ENCODE results near the gene TMEM200A. TPM values are rescaled to one million over a fixed set of nuclear protein-coding genes. Genes with fewer than 3 reads are reported as not detected.

The TMEM200A gene
- total and polyA plus RNA-seq, 2 of the 8 experiments (the other 6 are each of a cell fraction or from before 2014, with no cell fraction given): 6.2 to 13.9 TPM

DNA sequence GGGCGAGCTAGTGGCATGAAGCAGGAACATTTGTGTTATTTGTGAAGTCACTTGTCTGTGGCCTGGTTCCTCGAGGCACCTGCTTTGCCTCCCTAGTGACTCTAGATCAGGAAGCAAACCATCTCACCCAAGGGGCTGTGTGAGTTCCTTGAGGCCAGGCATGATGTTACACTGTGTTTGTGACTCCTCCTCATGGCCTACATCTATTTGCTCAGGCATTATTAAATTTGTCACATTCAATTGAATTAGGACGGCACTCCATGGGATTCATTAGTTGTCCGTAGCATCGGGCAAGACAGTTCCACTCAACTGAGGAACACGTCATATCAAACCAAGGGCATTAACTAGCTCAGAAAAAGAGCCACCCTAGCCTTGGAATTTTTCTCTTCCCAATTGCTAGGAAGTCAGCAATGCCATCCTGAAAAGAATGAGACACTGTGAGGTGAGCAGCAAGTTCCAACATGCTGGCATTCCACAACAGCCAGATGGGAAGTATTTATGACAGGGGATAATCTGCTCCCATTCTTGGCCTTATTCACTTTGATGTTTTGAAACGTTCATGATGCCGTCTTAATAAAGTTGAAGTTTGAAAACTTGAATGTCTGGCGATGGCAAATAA, 17.2 kb downstream of the TMEM200A start:
- Histone ChIP-seq H3K23me2 (ENCODE audit: low read depth, low read length) (no peaks in the 10 kb centered on the region), H3K9ac (replicated peaks in 1 of 4; ENCODE audit: extremely low read depth in 1 of 4, low read depth in 3 of 4, low read length in 3 of 4) (no peak overlapping the region), H3K9me3 (ENCODE audit: insufficient read depth in 2 of 2, low read depth in 1 of 2, low read length in 1 of 2) (no peaks in the 10 kb centered on the region), H3K36me3 (ENCODE audit: control insufficient read depth in 2 of 4, insufficient read depth in 4 of 4, low read length in 3 of 4) (no peaks in the 10 kb centered on the region; a peak in 2 of 8 replicates), H3K27ac (ENCODE audit: low read depth, low read length) (no peak overlapping the region), H3K14ac (ENCODE audit: insufficient read length) (no peak overlapping the region), H2AFZ (ENCODE audit: low read length) (no peak overlapping the region), H4K91ac (replicated peaks; ENCODE audit: insufficient read length, low read length) (no peak overlapping the region), H2BK15ac (ENCODE audit: low read length) (no peak overlapping the region), H3K4me2 (ENCODE audit: insufficient read depth in 1 of 2, low read depth in 2 of 2, low read length in 2 of 2) (no peak overlapping the region), H4K20me1 (replicated peaks in 1 of 2; ENCODE audit: control insufficient read depth in 1 of 2, insufficient read depth in 2 of 2, low read length in 2 of 2) (peaks cover 0 to 2% of the 10 kb centered on the region in 2 experiments), H3K18ac (ENCODE audit: extremely low read depth, low read length) (no peak overlapping the region), H3K27me3 (replicated peaks in 1 of 4; ENCODE audit: control insufficient read depth in 3 of 4, extremely low read depth in 1 of 4, insufficient read depth in 3 of 4, low read length in 3 of 4) (no peaks in the 10 kb centered on the region), H3K4me3 (ENCODE audit: extremely low read depth in 1 of 4, insufficient read depth in 2 of 4, low read depth in 3 of 4, low read length in 4 of 4) (no peak overlapping the region), H2BK120ac (replicated peaks; ENCODE audit: low read depth, low read length) (no peak overlapping the region), H2BK20ac (ENCODE audit: low read length) (no peak overlapping the region), H4K5ac (ENCODE audit: insufficient read length, low read depth, low read length) (no peak overlapping the region), H3K4ac (replicated peaks; ENCODE audit: insufficient read length, low read depth, low read length) (no peak overlapping the region), H2BK5ac (ENCODE audit: low read depth, low read length) (no peak overlapping the region), H3K56ac (replicated peaks; ENCODE audit: insufficient read length, low read depth, low read length) (no peak overlapping the region), H3K23ac (ENCODE audit: insufficient read length) (no peak overlapping the region), H4K8ac (ENCODE audit: extremely low read depth, insufficient read depth, low read length) (no peak overlapping the region), H3K79me1 (ENCODE audit: low read depth, low read length) (no peaks in the 10 kb centered on the region; the same call in 1 of the 2 replicates), H3K79me2 (ENCODE audit: control insufficient read depth in 1 of 2, insufficient read depth in 2 of 2, low read length in 2 of 2) (no peaks in the 10 kb centered on the region; a peak in 1 of 4 replicates), H2AK5ac (ENCODE audit: low read depth, low read length) (no peak overlapping the region), H2BK12ac (ENCODE audit: low read depth, low read length) (0 out of 2 replicates have a peak overlapping the region, but pooled peaks have one; percentile 12), H3K4me1 (replicated peaks in 1 of 4; ENCODE audit: control insufficient read depth in 3 of 4, insufficient read depth in 4 of 4, low read length in 3 of 4) (peaks cover 0 to 3% (median 0%) of the 10 kb centered on the region in 4 experiments; a peak in 1 of 7 replicates)
- ChIA-PET CTCF (ENCODE audit: partially characterized antibody) (interaction anchor here (0.8 to 1.7 kb wide), 4 partner anchors 12 to 75 kb away, joined by 3 read pairs; partner anchors contain the start of gene TMEM200A), POLR2A (ENCODE audit: partially characterized antibody) (no interaction called here)
- FAIRE-seq: no peak
- TF ChIP-seq, protein P1, sequence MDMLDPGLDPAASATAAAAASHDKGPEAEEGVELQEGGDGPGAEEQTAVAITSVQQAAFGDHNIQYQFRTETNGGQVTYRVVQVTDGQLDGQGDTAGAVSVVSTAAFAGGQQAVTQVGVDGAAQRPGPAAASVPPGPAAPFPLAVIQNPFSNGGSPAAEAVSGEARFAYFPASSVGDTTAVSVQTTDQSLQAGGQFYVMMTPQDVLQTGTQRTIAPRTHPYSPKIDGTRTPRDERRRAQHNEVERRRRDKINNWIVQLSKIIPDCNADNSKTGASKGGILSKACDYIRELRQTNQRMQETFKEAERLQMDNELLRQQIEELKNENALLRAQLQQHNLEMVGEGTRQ (IDR thresholded peaks at IDR 0.05; ENCODE audit: low read length): no peak
- TF ChIP-seq YY1 (IDR thresholded peaks at IDR 0.05; ENCODE audit: low read depth, low read length): no peak
- DNase-seq (ENCODE audit: low read depth in 1 of 2, low spot score in 2 of 2): no peak
- WGBS, 2 experiments (ENCODE audit: extremely low coverage in 1 of 2, insufficient coverage in 1 of 2, insufficient read length in 1 of 2, insufficient replicate concordance in 2 of 2, low coverage in 1 of 2, low lambda C conversion rate in 2 of 2, missing lambda C conversion rate in 1 of 2): 88% methylated on average over 9 of the region's 9 CpGs; no CpG with 5 or more reads in 1 of the 2 experiments
